GM19099 (cell line): ENCODE data around the gene HCFC1R1.

Experiments
- POLR2A ChIP-seq: IDR thresholded peaks from 3 replicates; pipeline ENCODE4 v1.6.1; 2011; ENCODE audit warnings: low read depth; ENCODE audit not compliant: insufficient read length; ENCODE audit errors: extremely low read depth

The HCFC1R1 gene

GRCh38 chr16:2980227-2981176, 43.2 kb downstream of the HCFC1R1 start, which contains the start of gene PKMYT1:
PKMYT1 (minus strand) TSS chr16:2980446; CDS start chr16:2979657, 789 bp downstream.
- TF ChIP-seq POLR2A: peak; percentile 97

- no peak for TF ChIP-seq POLR2A
Observed at GRCh38 chr16:2979669-2980226, 44.0 kb downstream of the HCFC1R1 start.

GRCh38 chr16:2977440-2977839, 46.3 kb downstream of the HCFC1R1 start:
- no peak for TF ChIP-seq POLR2A

- TF ChIP-seq POLR2A: no peak
Observed at GRCh38 chr16:2976673-2977072, 47.1 kb downstream of the HCFC1R1 start.

- no peak for TF ChIP-seq POLR2A
Observed at GRCh38 chr16:2976201-2976600, 47.5 kb downstream of the HCFC1R1 start.

- TF ChIP-seq POLR2A: no peak
Observed at GRCh38 chr16:2975161-2975795, 48.5 kb downstream of the HCFC1R1 start.

- no peak for TF ChIP-seq POLR2A
Observed at GRCh38 chr16:2974319-2975056, 49.3 kb downstream of the HCFC1R1 start.

- peak; percentile 18 for TF ChIP-seq POLR2A
Observed at GRCh38 chr16:2973605-2974318, 50.0 kb downstream of the HCFC1R1 start.

GRCh38 chr16:2973093-2973492, 50.6 kb downstream of the HCFC1R1 start:
- peak; percentile 6 for TF ChIP-seq POLR2A
